ENCODE data around the gene ZNF518A. TPM values are rescaled to one million over a fixed set of nuclear protein-coding genes. Genes with fewer than 3 reads are reported as not detected.

ZNF518A gene
- total RNA-seq, 1 experiment from 2014 or later = 26.1 TPM

DNA sequence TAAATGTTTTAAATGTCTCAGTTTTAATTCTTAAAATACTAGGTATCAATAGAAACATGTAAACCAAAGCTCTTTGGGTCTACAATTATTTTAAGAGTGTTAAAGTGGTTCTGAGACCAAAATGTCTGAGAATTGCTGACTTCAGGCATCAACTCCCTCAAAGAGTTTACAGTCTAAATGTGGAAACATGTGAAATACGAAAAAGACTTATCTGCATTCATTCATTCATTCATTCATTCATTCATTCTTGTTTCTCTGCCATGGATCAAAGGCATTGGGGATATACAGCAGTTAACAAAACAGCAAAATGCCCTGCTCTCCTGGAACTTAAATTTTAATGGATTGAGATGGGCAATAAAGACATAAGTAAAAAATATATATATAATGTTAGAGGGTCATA is 71.4 kb downstream of the ZNF518A start:
- intact Hi-C loops (cut with micrococcal nuclease; ENCODE audit: unreplicated experiment) (no loop called here), in situ Hi-C loops (cut with HindIII; ENCODE audit: low pct_unique_long_range_greater_than_20kb, low sequenced_read_pairs) (no loop called here)
- no peaks in the 10 kb centered on the region for H3K9me3 ChIP-seq (ENCODE audit: control insufficient read depth, insufficient read depth, low read depth, low read length)
- DNase-seq (ENCODE audit: low read depth, low spot score) (no peak), ATAC-seq (no peak)
- BruUV-seq (replicated peaks) = no TSS peak
- peaks cover 5% of the 10 kb centered on the region for H3K27me3 ChIP-seq (ENCODE audit: control insufficient read depth, insufficient read depth, low read length)
- no peaks in the 10 kb centered on the region for H3K36me3 ChIP-seq (ENCODE audit: control insufficient read depth, insufficient read depth, low read length)
- no peak overlapping the region for H3K27ac ChIP-seq (ENCODE audit: low read length)
- no peaks in the 10 kb centered on the region for H3K4me1 ChIP-seq (ENCODE audit: control insufficient read depth, insufficient read depth, low read length)
- ChIA-PET CTCF (no interaction called here), POLR2A (interaction anchor here (1.2 kb wide), 1 partner anchor 327 kb away, joined by 3 read pairs; no protein-coding TSS in a partner anchor)
- no peak overlapping the region for H3K4me3 ChIP-seq (ENCODE audit: low read depth in 2 of 2, low read length in 2 of 2)
- TF ChIP-seq, protein P1, sequence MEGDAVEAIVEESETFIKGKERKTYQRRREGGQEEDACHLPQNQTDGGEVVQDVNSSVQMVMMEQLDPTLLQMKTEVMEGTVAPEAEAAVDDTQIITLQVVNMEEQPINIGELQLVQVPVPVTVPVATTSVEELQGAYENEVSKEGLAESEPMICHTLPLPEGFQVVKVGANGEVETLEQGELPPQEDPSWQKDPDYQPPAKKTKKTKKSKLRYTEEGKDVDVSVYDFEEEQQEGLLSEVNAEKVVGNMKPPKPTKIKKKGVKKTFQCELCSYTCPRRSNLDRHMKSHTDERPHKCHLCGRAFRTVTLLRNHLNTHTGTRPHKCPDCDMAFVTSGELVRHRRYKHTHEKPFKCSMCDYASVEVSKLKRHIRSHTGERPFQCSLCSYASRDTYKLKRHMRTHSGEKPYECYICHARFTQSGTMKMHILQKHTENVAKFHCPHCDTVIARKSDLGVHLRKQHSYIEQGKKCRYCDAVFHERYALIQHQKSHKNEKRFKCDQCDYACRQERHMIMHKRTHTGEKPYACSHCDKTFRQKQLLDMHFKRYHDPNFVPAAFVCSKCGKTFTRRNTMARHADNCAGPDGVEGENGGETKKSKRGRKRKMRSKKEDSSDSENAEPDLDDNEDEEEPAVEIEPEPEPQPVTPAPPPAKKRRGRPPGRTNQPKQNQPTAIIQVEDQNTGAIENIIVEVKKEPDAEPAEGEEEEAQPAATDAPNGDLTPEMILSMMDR (IDR thresholded peaks at IDR 0.05) = no peak
- TF ChIP-seq, protein P2, sequence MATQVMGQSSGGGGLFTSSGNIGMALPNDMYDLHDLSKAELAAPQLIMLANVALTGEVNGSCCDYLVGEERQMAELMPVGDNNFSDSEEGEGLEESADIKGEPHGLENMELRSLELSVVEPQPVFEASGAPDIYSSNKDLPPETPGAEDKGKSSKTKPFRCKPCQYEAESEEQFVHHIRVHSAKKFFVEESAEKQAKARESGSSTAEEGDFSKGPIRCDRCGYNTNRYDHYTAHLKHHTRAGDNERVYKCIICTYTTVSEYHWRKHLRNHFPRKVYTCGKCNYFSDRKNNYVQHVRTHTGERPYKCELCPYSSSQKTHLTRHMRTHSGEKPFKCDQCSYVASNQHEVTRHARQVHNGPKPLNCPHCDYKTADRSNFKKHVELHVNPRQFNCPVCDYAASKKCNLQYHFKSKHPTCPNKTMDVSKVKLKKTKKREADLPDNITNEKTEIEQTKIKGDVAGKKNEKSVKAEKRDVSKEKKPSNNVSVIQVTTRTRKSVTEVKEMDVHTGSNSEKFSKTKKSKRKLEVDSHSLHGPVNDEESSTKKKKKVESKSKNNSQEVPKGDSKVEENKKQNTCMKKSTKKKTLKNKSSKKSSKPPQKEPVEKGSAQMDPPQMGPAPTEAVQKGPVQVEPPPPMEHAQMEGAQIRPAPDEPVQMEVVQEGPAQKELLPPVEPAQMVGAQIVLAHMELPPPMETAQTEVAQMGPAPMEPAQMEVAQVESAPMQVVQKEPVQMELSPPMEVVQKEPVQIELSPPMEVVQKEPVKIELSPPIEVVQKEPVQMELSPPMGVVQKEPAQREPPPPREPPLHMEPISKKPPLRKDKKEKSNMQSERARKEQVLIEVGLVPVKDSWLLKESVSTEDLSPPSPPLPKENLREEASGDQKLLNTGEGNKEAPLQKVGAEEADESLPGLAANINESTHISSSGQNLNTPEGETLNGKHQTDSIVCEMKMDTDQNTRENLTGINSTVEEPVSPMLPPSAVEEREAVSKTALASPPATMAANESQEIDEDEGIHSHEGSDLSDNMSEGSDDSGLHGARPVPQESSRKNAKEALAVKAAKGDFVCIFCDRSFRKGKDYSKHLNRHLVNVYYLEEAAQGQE (IDR thresholded peaks at IDR 0.05; ENCODE audit: insufficient read depth in 1 of 2, low read depth in 2 of 2, low read length in 1 of 2) = no peak
- no peak for TF ChIP-seq TCF7L2 (IDR thresholded peaks at IDR 0.05; ENCODE audit: low read depth, low read length)
- no peak for TF ChIP-seq POLR2AphosphoS5 (IDR thresholded peaks at IDR 0.05; ENCODE audit: low read depth, low read length)
- TF ChIP-seq SIN3A (IDR thresholded peaks at IDR 0.05; ENCODE audit: borderline replicate concordance, insufficient read depth, low read depth, low read length) = no peak

DNA sequence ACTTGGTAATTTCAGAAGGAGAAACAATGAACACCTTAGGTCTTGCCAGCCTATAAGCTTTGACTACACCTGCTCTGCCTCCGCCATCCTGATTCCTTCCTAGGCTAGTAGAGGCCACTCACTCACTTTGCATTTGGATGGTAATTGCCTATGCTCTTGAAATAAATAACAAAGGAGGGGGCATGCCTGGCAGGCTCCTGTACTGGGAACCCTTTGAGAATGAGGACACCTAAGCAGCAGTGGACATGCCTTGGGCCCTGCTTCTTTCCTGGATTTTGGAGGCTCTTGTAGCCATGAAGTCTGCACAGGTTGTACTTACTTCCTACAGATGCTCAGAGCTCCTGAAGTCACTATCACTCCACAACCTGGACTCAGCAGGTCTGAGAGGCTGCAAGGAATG is 75.5 kb downstream of the ZNF518A start:
- DNase-seq (ENCODE audit: low read depth, low spot score) (no peak), ATAC-seq (no peak)
- Histone ChIP-seq H3K4me1 (ENCODE audit: control insufficient read depth, insufficient read depth, low read length) (no peaks in the 10 kb centered on the region), H3K27me3 (ENCODE audit: control insufficient read depth, insufficient read depth, low read length) (peaks cover 11% of the 10 kb centered on the region), H3K4me3 (ENCODE audit: low read depth in 2 of 2, low read length in 2 of 2) (no peak overlapping the region), H3K27ac (ENCODE audit: low read length) (no peak overlapping the region), H3K9me3 (ENCODE audit: control insufficient read depth, insufficient read depth, low read depth, low read length) (no peaks in the 10 kb centered on the region), H3K36me3 (ENCODE audit: control insufficient read depth, insufficient read depth, low read length) (no peaks in the 10 kb centered on the region)
- ChIA-PET CTCF (no interaction called here), POLR2A (no interaction called here)
- intact Hi-C loops (cut with micrococcal nuclease; ENCODE audit: unreplicated experiment) = no loop called here
- in situ Hi-C loops (cut with HindIII; ENCODE audit: low pct_unique_long_range_greater_than_20kb, low sequenced_read_pairs) = no loop called here
- no TSS peak for BruUV-seq (replicated peaks)
- TF ChIP-seq, protein P1 (IDR thresholded peaks at IDR 0.05) = no peak
- TF ChIP-seq POLR2AphosphoS5 (IDR thresholded peaks at IDR 0.05; ENCODE audit: low read depth, low read length) = no peak
- no peak for TF ChIP-seq TCF7L2 (IDR thresholded peaks at IDR 0.05; ENCODE audit: low read depth, low read length)
- TF ChIP-seq SIN3A (IDR thresholded peaks at IDR 0.05; ENCODE audit: borderline replicate concordance, insufficient read depth, low read depth, low read length) = no peak
- TF ChIP-seq, protein P2 (IDR thresholded peaks at IDR 0.05; ENCODE audit: insufficient read depth in 1 of 2, low read depth in 2 of 2, low read length in 1 of 2) = no peak
